Amniotic stem cell (primary cell): ENCODE results near the gene MRGPRX1.
"Not testable (repeated sequence)": the region's sequence is repeated elsewhere in the genome, so short reads cannot be mapped to it uniquely, and the experiment has no call there.

Experiments
- DNase-seq: peaks from one replicate; lab custom pipeline; 2025; lab: John Stamatoyannopoulos, UW

Gene MRGPRX1

GRCh38 chr11:18939314-18939713, at the start of gene MRGPRX1:
MRGPRX1 (minus strand) TSS chr11:18939414; CDS start chr11:18934784, 4,630 bp downstream.
- no peak for DNase-seq

- DNase-seq: no peak
Measured at GRCh38 chr11:18987454-18988231, 48.4 kb upstream of the MRGPRX1 start.

GRCh38 chr11:18986744-18987143, 47.5 kb upstream of the MRGPRX1 start:
- no peak for DNase-seq

GRCh38 chr11:18981897-18982296, 42.7 kb upstream of the MRGPRX1 start:
- no peak for DNase-seq

- DNase-seq: no peak
Measured at GRCh38 chr11:18974192-18974591, 35.0 kb upstream of the MRGPRX1 start.

GRCh38 chr11:18972336-18972735, 33.1 kb upstream of the MRGPRX1 start:
- no peak for DNase-seq

- DNase-seq: no peak
Measured at GRCh38 chr11:18969720-18970119, 30.5 kb upstream of the MRGPRX1 start.

GRCh38 chr11:18958221-18958910, 19.2 kb upstream of the MRGPRX1 start:
- DNase-seq: no peak

GRCh38 chr11:18956630-18957029, 17.4 kb upstream of the MRGPRX1 start:
- DNase-seq: no peak

- DNase-seq: no peak
Measured at GRCh38 chr11:18936002-18936673, 3.1 kb downstream of the MRGPRX1 start.

- DNase-seq: no peak
Measured at GRCh38 chr11:18934195-18934814, 4.9 kb downstream of the MRGPRX1 start.

- DNase-seq: no peak
Measured at GRCh38 chr11:18927550-18928322, 11.5 kb downstream of the MRGPRX1 start.

- not testable (repeated sequence) for DNase-seq
Measured at GRCh38 chr11:18925426-18925825, 13.8 kb downstream of the MRGPRX1 start.

- no peak for DNase-seq
Measured at GRCh38 chr11:18912883-18913282, 26.3 kb downstream of the MRGPRX1 start.

GRCh38 chr11:18907391-18907790, 31.8 kb downstream of the MRGPRX1 start:
- DNase-seq: no peak

- not testable (repeated sequence) for DNase-seq
Measured at GRCh38 chr11:18900637-18901036, 38.6 kb downstream of the MRGPRX1 start.

- DNase-seq: not testable (repeated sequence)
Measured at GRCh38 chr11:18900151-18900611, 39.0 kb downstream of the MRGPRX1 start.

GRCh38 chr11:18891712-18892111, 47.5 kb downstream of the MRGPRX1 start:
- DNase-seq: not testable (repeated sequence)

GRCh38 chr11:18890615-18891014, 48.6 kb downstream of the MRGPRX1 start:
- DNase-seq: no peak
